Muscle layer of duodenum (tissue), 2 donors: ENCODE data around the gene HDAC4.
"Not testable (repeated sequence)": the region's sequence is repeated elsewhere in the genome, so short reads cannot be mapped to it uniquely, and the experiment has no call there.

Source experiments
- H3K27ac ChIP-seq: one replicate; pipeline ENCODE4 v1.7.0; 2013; ENCODE audit warnings: mild to moderate bottlenecking, low read length
- H3K27me3 ChIP-seq: one replicate; pipeline ENCODE4 v1.7.0; 2013; ENCODE audit warnings: low read depth, mild to moderate bottlenecking, control low read depth, low read length
- H3K36me3 ChIP-seq, 2 donors: one replicate each; pipeline ENCODE4 v1.7.0; 2013; ENCODE audit warnings: low read length in 2 of 2, control low read depth in 1 of 2, mild to moderate bottlenecking in 1 of 2; ENCODE audit not compliant: insufficient read depth in 2 of 2, control insufficient read depth in 1 of 2
- H3K4me1 ChIP-seq, 2 donors: one replicate each; pipeline ENCODE4 v1.7.0; 2013; ENCODE audit warnings: low read length in 2 of 2, mild to moderate bottlenecking in 2 of 2, control low read depth in 1 of 2, moderate library complexity in 1 of 2; ENCODE audit not compliant: insufficient read depth in 2 of 2, control insufficient read depth in 1 of 2
- H3K4me3 ChIP-seq, 2 donors: one replicate each; pipeline ENCODE4 v1.7.0; 2013; ENCODE audit warnings: low read length in 2 of 2, low read depth in 1 of 2, mild to moderate bottlenecking in 1 of 2
- H3K9me3 ChIP-seq, 2 donors: one replicate each; pipeline ENCODE4 v1.7.0; 2013; ENCODE audit warnings: low read length in 2 of 2, control low read depth in 1 of 2, mild to moderate bottlenecking in 1 of 2; ENCODE audit not compliant: control insufficient read depth in 1 of 2
- donor health status: healthy.

HDAC4 gene

GRCh38 chr2:239400596-239401066 is at the start of gene HDAC4:
Gene HDAC4, minus strand, starts transcription at chr2:239401020. Its CDS starts 48,321 bp downstream, at chr2:239352699.
- Histone ChIP-seq H3K4me1 (peaks cover 4 to 19% of the 10 kb centered on the region in 2 donors), H3K36me3 (peaks cover 0 to 3% of the 10 kb centered on the region in 2 donors)

GRCh38 chr2:239449468-239449867 is 48.6 kb upstream of the HDAC4 start:
- not testable (repeated sequence) for H3K36me3 ChIP-seq, H3K4me3 ChIP-seq, H3K27ac ChIP-seq, H3K9me3 ChIP-seq, H3K27me3 ChIP-seq
- H3K4me1 ChIP-seq: peaks cover 0 to 14% of the 10 kb centered on the region in 2 donors

More at GRCh38 chr2:239400596-239401066, at the start of gene HDAC4:
- peak within 1 kb of the TSS; percentile 98 for H3K27ac ChIP-seq
- H3K4me3 ChIP-seq: peak within 1 kb of the TSS; percentile 76 to 77
- H3K9me3 ChIP-seq: no peaks in the 10 kb centered on the region
- H3K27me3 ChIP-seq: no peaks in the 10 kb centered on the region

GRCh38 chr2:239445771-239446524 is 45.1 kb upstream of the HDAC4 start:
- H3K9me3 ChIP-seq: no peaks in the 10 kb centered on the region
- no peaks in the 10 kb centered on the region for H3K36me3 ChIP-seq
- H3K4me3 ChIP-seq: no peak overlapping the region
- H3K27me3 ChIP-seq: no peaks in the 10 kb centered on the region
- H3K4me1 ChIP-seq: peaks cover 0 to 19% of the 10 kb centered on the region in 2 donors
- no peak overlapping the region for H3K27ac ChIP-seq

- Histone ChIP-seq H3K4me1 (peaks cover 0 to 29% of the 10 kb centered on the region in 2 donors), H3K4me3 (no peak overlapping the region), H3K27me3 (no peaks in the 10 kb centered on the region), H3K9me3 (no peaks in the 10 kb centered on the region), H3K27ac (no peak overlapping the region), H3K36me3 (no peaks in the 10 kb centered on the region)
Observed at GRCh38 chr2:239444626-239445577, 44.1 kb upstream of the HDAC4 start.

GRCh38 chr2:239443666-239444567 is 43.1 kb upstream of the HDAC4 start:
- Histone ChIP-seq H3K4me3 (no peak overlapping the region), H3K27ac (no peak overlapping the region), H3K4me1 (peaks cover 0 to 29% of the 10 kb centered on the region in 2 donors), H3K36me3 (no peaks in the 10 kb centered on the region), H3K9me3 (no peaks in the 10 kb centered on the region), H3K27me3 (no peaks in the 10 kb centered on the region)

GRCh38 chr2:239443102-239443620 is 42.3 kb upstream of the HDAC4 start:
- no peaks in the 10 kb centered on the region for H3K9me3 ChIP-seq
- no peaks in the 10 kb centered on the region for H3K36me3 ChIP-seq
- no peak overlapping the region for H3K27ac ChIP-seq
- H3K4me1 ChIP-seq: peaks cover 0 to 29% of the 10 kb centered on the region in 2 donors
- no peak overlapping the region for H3K4me3 ChIP-seq
- H3K27me3 ChIP-seq: no peaks in the 10 kb centered on the region

GRCh38 chr2:239442192-239442591 is 41.4 kb upstream of the HDAC4 start:
- H3K27me3 ChIP-seq: no peaks in the 10 kb centered on the region
- H3K4me1 ChIP-seq: peaks cover 0 to 29% of the 10 kb centered on the region in 2 donors

GRCh38 chr2:239441261-239442078 is 40.6 kb upstream of the HDAC4 start:
- H3K4me1 ChIP-seq: peaks cover 0 to 29% of the 10 kb centered on the region in 2 donors
- H3K27ac ChIP-seq: no peak overlapping the region
- peak overlapping the region in 1 of 2 donors; percentile 38 for H3K4me3 ChIP-seq
- no peaks in the 10 kb centered on the region for H3K9me3 ChIP-seq
- no peaks in the 10 kb centered on the region for H3K27me3 ChIP-seq
- H3K36me3 ChIP-seq: no peaks in the 10 kb centered on the region

More at GRCh38 chr2:239442192-239442591, 41.4 kb upstream of the HDAC4 start:
- Histone ChIP-seq H3K4me3 (no peak overlapping the region), H3K27ac (no peak overlapping the region), H3K36me3 (no peaks in the 10 kb centered on the region), H3K9me3 (no peaks in the 10 kb centered on the region)

GRCh38 chr2:239440511-239440959 is 39.7 kb upstream of the HDAC4 start:
- Histone ChIP-seq H3K36me3 (no peaks in the 10 kb centered on the region), H3K9me3 (no peaks in the 10 kb centered on the region), H3K4me3 (peak overlapping the region; percentile 6 to 38), H3K4me1 (peaks cover 0 to 23% of the 10 kb centered on the region in 2 donors), H3K27me3 (no peaks in the 10 kb centered on the region), H3K27ac (no peak overlapping the region)
